Caco-2 (cell line): ENCODE data around the gene EVI5L. TPM values are rescaled to one million over a fixed set of nuclear protein-coding genes. Genes with fewer than 3 reads are reported as not detected.

Experiments
- BruUV-seq: library from RNA; stranded (reverse); fragments of 400-500 nt; replicated peaks from 2 replicates; lab custom pipeline; 2021; lab: Mats Ljungman, UMichigan
- CTCF ChIA-PET: fragments of 300-600 bp; sonication (Branson Sonifier 250); formaldehyde crosslinking; loops from one replicate; lab custom pipeline; 2022; ENCODE audit warnings: antibody characterized with exemption; lab: Charles Lee
- POLR2A ChIA-PET: fragments of 300-600 bp; sonication (Branson Sonifier 250); formaldehyde crosslinking; loops from one replicate; lab custom pipeline; 2022; ENCODE audit warnings: antibody characterized with exemption; lab: Charles Lee
- DNase-seq, 2 experiments: peaks; one replicate each; pipeline versions ENCODE4 v3.0.0 to v3.0.0-alpha.2; 2020 to 2022
- H3K27me3 ChIP-seq: replicated peaks from 2 replicates; pipeline ENCODE4 v1.6.0; 2011; ENCODE audit warnings: low read length; ENCODE audit not compliant: control insufficient read depth, insufficient read depth
- H3K36me3 ChIP-seq: 2 replicates; pipeline ENCODE4 v1.5.1; 2011; ENCODE audit warnings: low read length; ENCODE audit not compliant: control insufficient read depth, insufficient read depth
- H3K4me1 ChIP-seq: fragments of 250-450 bp; sonication (Bioruptor Pico); 2 replicates; pipeline ENCODE4 v1.5.1; 2020; ENCODE audit warnings: mild to moderate bottlenecking
- H3K4me3 ChIP-seq: 2 replicates; pipeline ENCODE4 v1.5.1; 2011; ENCODE audit warnings: low read depth, mild to moderate bottlenecking, control low read depth, low read length
- H3K9me3 ChIP-seq: fragments of 250-450 bp; sonication (Bioruptor Pico); 2 replicates; pipeline ENCODE4 v1.5.1; 2020; ENCODE audit warnings: mild to moderate bottlenecking, moderate library complexity
- H3K27ac Mint-ChIP-seq: one replicate; pipeline ENCODE4 v1.8.0; 2022; ENCODE audit warnings: mixed read lengths; ENCODE audit not compliant: unreplicated experiment
- H3K27me3 Mint-ChIP-seq: one replicate; pipeline ENCODE4 v1.8.0; 2022; ENCODE audit warnings: mixed read lengths; ENCODE audit not compliant: insufficient read depth, unreplicated experiment
- H3K36me3 Mint-ChIP-seq: one replicate; pipeline ENCODE4 v1.8.0; 2022; ENCODE audit warnings: mild to moderate bottlenecking, mixed read lengths; ENCODE audit not compliant: insufficient read depth, unreplicated experiment
- H3K4me1 Mint-ChIP-seq: one replicate; pipeline ENCODE4 v1.8.0; 2022; ENCODE audit warnings: low read depth, mixed read lengths; ENCODE audit not compliant: unreplicated experiment
- H3K4me3 Mint-ChIP-seq: one replicate; pipeline ENCODE4 v1.8.0; 2022; ENCODE audit warnings: mild to moderate bottlenecking, moderate library complexity, mixed read lengths; ENCODE audit not compliant: unreplicated experiment
- H3K9me3 Mint-ChIP-seq: one replicate; pipeline ENCODE4 v1.8.0; 2022; ENCODE audit warnings: mixed read lengths; ENCODE audit not compliant: unreplicated experiment
- CTCF ChIP-seq, 2 experiments: fragments of 200-600 bp in 1 of 2; IDR thresholded peaks; 1 replicate in 1 of 2; 2 replicates in 1 of 2; pipeline versions ENCODE4 v1.5.1 to v1.8.0; 2011 to 2022; ENCODE audit warnings: antibody characterized with exemption in 1 of 2, control low read depth in 1 of 2, inconsistent platforms in 1 of 2, low read depth in 1 of 2, low read length in 1 of 2, mild to moderate bottlenecking in 1 of 2, moderate library complexity in 1 of 2; ENCODE audit not compliant: insufficient read depth in 1 of 2, severe bottlenecking in 1 of 2, unreplicated experiment in 1 of 2
- intact Hi-C: fragments of 100-400 bp; cut with micrococcal nuclease; formaldehyde crosslinking; loops from one replicate; pipeline ENCODE4 v1.10.0; 2022; ENCODE audit not compliant: unreplicated experiment
- total RNA-seq: library from RNA; stranded (reverse); gene quantifications from 2 replicates; pipeline ENCODE4 v1.2.3, GENCODE V29; 2022

The EVI5L gene
- total RNA-seq, 1 experiment from 2014 or later = 9.8 TPM

GRCh38 chr19:7911508-7912143, 81.6 kb downstream of the EVI5L start:
- Mint-ChIP-seq H3K4me1 (no peaks in the 10 kb centered on the region), H3K27ac (no peak overlapping the region), H3K9me3 (no peaks in the 10 kb centered on the region), H3K36me3 (peaks cover 44% of the 10 kb centered on the region), H3K27me3 (no peaks in the 10 kb centered on the region), H3K4me3 (no peak overlapping the region)
- Histone ChIP-seq H3K27me3 (no peaks in the 10 kb centered on the region), H3K36me3 (no peaks in the 10 kb centered on the region), H3K4me1 (no peaks in the 10 kb centered on the region; the same call in 1 of the 2 replicates), H3K9me3 (no peaks in the 10 kb centered on the region), H3K4me3 (no peak overlapping the region)
- no TSS peak for BruUV-seq
- TF ChIP-seq CTCF (IDR thresholded peaks at IDR 0.05; ENCODE audit: insufficient read depth in 1 of 2, low read depth in 1 of 2, low read length in 1 of 2, severe bottlenecking in 1 of 2, unreplicated experiment in 1 of 2) = no peak
- POLR2A ChIA-PET = no interaction called here
- DNase-seq = no peak
- intact Hi-C loops = no loop called here
- CTCF ChIA-PET = interaction anchor here (0.5 to 0.8 kb wide), 3 partner anchors 8 to 59 kb away, joined by 3 to 12 read pairs (median 3); partner anchors contain the start of gene SNAPC2

DNA sequence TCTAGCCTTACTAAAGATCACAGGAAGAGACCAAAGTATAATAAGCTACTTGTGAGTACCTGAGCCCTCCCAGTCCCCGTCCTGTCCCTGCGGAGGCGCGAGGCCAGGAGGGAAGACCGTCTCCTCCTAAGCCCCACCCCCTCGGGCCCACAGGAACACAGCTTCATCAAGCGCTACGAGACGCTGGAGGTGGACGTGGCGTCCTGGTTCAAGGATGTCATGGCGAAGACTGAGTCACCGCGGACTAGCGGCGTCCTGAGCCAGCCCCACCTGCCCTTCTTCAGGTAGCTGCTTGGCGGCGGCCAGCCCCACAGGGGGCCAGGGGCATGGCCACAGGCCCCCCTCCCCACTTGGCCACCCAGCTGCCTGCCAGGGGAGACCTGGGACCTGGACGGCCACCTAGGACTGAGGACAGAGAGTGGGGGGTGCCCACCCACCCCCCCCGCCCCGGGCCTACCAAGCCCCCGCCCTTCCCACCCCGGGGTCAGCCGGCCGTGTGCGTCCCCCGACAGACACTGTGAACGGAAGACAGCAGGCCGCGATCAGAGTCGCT, 82.2 kb downstream of the EVI5L start:
- no peak for DNase-seq
- no peaks in the 10 kb centered on the region for H3K36me3 ChIP-seq
- Mint-ChIP-seq H3K4me3 (no peak overlapping the region), H3K36me3 (peaks cover 39% of the 10 kb centered on the region), H3K27ac (no peak overlapping the region), H3K9me3 (no peaks in the 10 kb centered on the region), H3K27me3 (no peaks in the 10 kb centered on the region), H3K4me1 (no peaks in the 10 kb centered on the region)
- H3K4me3 ChIP-seq = no peak overlapping the region
- intact Hi-C loops = no loop called here
- no peaks in the 10 kb centered on the region; the same call in 1 of the 2 replicates for H3K4me1 ChIP-seq
- TF ChIP-seq CTCF (IDR thresholded peaks at IDR 0.05; ENCODE audit: insufficient read depth in 1 of 2, low read depth in 1 of 2, low read length in 1 of 2, severe bottlenecking in 1 of 2, unreplicated experiment in 1 of 2) = no peak
- POLR2A ChIA-PET = no interaction called here
- CTCF ChIA-PET = interaction anchor here (0.5 to 0.6 kb wide), 2 partner anchors 16 to 60 kb away, joined by 3 to 12 read pairs; no protein-coding TSS in a partner anchor
- no peaks in the 10 kb centered on the region for H3K9me3 ChIP-seq
- no TSS peak for BruUV-seq
- H3K27me3 ChIP-seq = no peaks in the 10 kb centered on the region

GRCh38 chr19:7912697-7913564, 82.9 kb downstream of the EVI5L start:
- no peak for TF ChIP-seq CTCF (IDR thresholded peaks at IDR 0.05; ENCODE audit: insufficient read depth in 1 of 2, low read depth in 1 of 2, low read length in 1 of 2, severe bottlenecking in 1 of 2, unreplicated experiment in 1 of 2)
- Mint-ChIP-seq H3K36me3 (peaks cover 37% of the 10 kb centered on the region), H3K27ac (no peak overlapping the region), H3K9me3 (no peaks in the 10 kb centered on the region), H3K4me1 (no peaks in the 10 kb centered on the region), H3K4me3 (no peak overlapping the region), H3K27me3 (no peaks in the 10 kb centered on the region)
- no peak overlapping the region for H3K4me3 ChIP-seq
- POLR2A ChIA-PET = no interaction called here
- no TSS peak for BruUV-seq
- no peak for DNase-seq
- CTCF ChIA-PET = no interaction called here
- no peaks in the 10 kb centered on the region for H3K9me3 ChIP-seq
- intact Hi-C loops = no loop called here
- no peaks in the 10 kb centered on the region; the same call in 1 of the 2 replicates for H3K4me1 ChIP-seq
- no peaks in the 10 kb centered on the region for H3K36me3 ChIP-seq
- no peaks in the 10 kb centered on the region for H3K27me3 ChIP-seq
